Endodermal cell (in vitro differentiated cells): ENCODE results near the gene PRKG2. TPM values are rescaled to one million over a fixed set of nuclear protein-coding genes. Genes with fewer than 3 reads are reported as not detected.

Source experiments
- DNase-seq: peaks from one replicate; pipeline ENCODE4 v3.0.0-alpha.2; 2017
- H3K27ac ChIP-seq: 2 replicates; pipeline ENCODE4 v1.5.1; 2013; ENCODE audit warnings: mild to moderate bottlenecking, low read depth, low read length, moderate library complexity
- H3K27me3 ChIP-seq: 2 replicates; pipeline ENCODE4 v1.6.1; 2013; ENCODE audit warnings: mild to moderate bottlenecking, low read length, moderate library complexity; ENCODE audit not compliant: insufficient read depth, control insufficient read depth, poor library complexity, severe bottlenecking
- H3K36me3 ChIP-seq: 2 replicates; pipeline ENCODE4 v1.7.0; 2013; ENCODE audit warnings: mild to moderate bottlenecking, low read length, moderate library complexity; ENCODE audit not compliant: control insufficient read depth, insufficient read depth
- H3K4me1 ChIP-seq: one replicate; pipeline ENCODE4 v1.7.0; 2013; ENCODE audit warnings: low read length; ENCODE audit not compliant: control insufficient read depth, insufficient read depth
- H3K4me3 ChIP-seq: 2 replicates; pipeline ENCODE4 v1.5.1; 2013; ENCODE audit warnings: mild to moderate bottlenecking, low read length, moderate library complexity
- H3K9ac ChIP-seq: 2 replicates; pipeline ENCODE4 v1.6.1; 2013; ENCODE audit warnings: mild to moderate bottlenecking, low read length, moderate library complexity; ENCODE audit not compliant: poor library complexity, severe bottlenecking; ENCODE audit errors: extremely low read depth
- H3K9me3 ChIP-seq: 2 replicates; pipeline ENCODE4 v1.6.1; 2013; ENCODE audit warnings: mild to moderate bottlenecking, low read length, moderate library complexity; ENCODE audit not compliant: control insufficient read depth
- H3K27ac Mint-ChIP-seq: 2 replicates; pipeline ENCODE4 v1.8.0; 2020; ENCODE audit warnings: mixed read lengths
- H3K27me3 Mint-ChIP-seq: 2 replicates; pipeline ENCODE4 v1.8.0; 2021; ENCODE audit warnings: mild to moderate bottlenecking, mixed read lengths; ENCODE audit not compliant: insufficient read depth
- H3K36me3 Mint-ChIP-seq: 2 replicates; pipeline ENCODE4 v1.8.0; 2020; ENCODE audit warnings: low read depth, mixed read lengths
- H3K4me1 Mint-ChIP-seq: 2 replicates; pipeline ENCODE4 v1.8.0; 2020; ENCODE audit warnings: mixed read lengths
- H3K4me3 Mint-ChIP-seq: 2 replicates; pipeline ENCODE4 v1.8.0; 2020; ENCODE audit warnings: mild to moderate bottlenecking, moderate library complexity, mixed read lengths
- H3K9me3 Mint-ChIP-seq: 2 replicates; pipeline ENCODE4 v1.8.0; 2020; ENCODE audit warnings: mild to moderate bottlenecking, mixed read lengths
- CTCF ChIP-seq: fragments of 200-600 bp; sonication (generic); conservative IDR thresholded peaks from 2 replicates; pipeline ENCODE4 v1.5.0; 2021; ENCODE audit warnings: antibody characterized with exemption, mild to moderate bottlenecking
- WGBS, 2 experiments: methylation state at CpG; one replicate each; pipeline versions ENCODE4 v1.1.5 to v1.1.7; 2013; ENCODE audit warnings: missing lambda C conversion rate in 2 of 2, mixed read lengths in 1 of 2; ENCODE audit not compliant: insufficient coverage in 1 of 2, insufficient read length in 1 of 2; 5-methylcytosine and 5-hydroxymethylcytosine counted together
- total RNA-seq, 2 donors: library from RNA; stranded (reverse); fragmentation: NEBNext Ultra II Directional in 1 of 2; extraction: Animal tissue kit (Norgen Biotek cat#: 25700) in 1 of 2; gene quantifications; 2 replicates in 1 of 2; 3 replicates in 1 of 2; pipeline ENCODE4 v1.2.1, GENCODE V29; 2021

PRKG2 gene
- total RNA-seq, 2 donors from 2014 or later: 1.3 to 2.4 TPM

GRCh38 chr4:81131563-81131962, 83.5 kb downstream of the PRKG2 start:
- Mint-ChIP-seq H3K4me1 (peaks cover 7% of the 10 kb centered on the region), H3K9me3 (peaks cover 9% of the 10 kb centered on the region), H3K27ac (no peak overlapping the region), H3K4me3 (no peak overlapping the region), H3K27me3 (no peaks in the 10 kb centered on the region), H3K36me3 (peaks cover 13% of the 10 kb centered on the region)
- no peaks in the 10 kb centered on the region for H3K9me3 ChIP-seq
- H3K27ac ChIP-seq: no peak overlapping the region
- WGBS, 2 experiments: 93% methylated on average over 2 of the region's 2 CpGs; no CpG with 5 or more reads in 1 of the 2 experiments
- no peaks in the 10 kb centered on the region for H3K4me1 ChIP-seq
- H3K27me3 ChIP-seq: no peaks in the 10 kb centered on the region
- TF ChIP-seq CTCF: no peak
- H3K36me3 ChIP-seq: no peaks in the 10 kb centered on the region
- H3K4me3 ChIP-seq: no peak overlapping the region
- no peak overlapping the region for H3K9ac ChIP-seq
- DNase-seq: no peak

- no peaks in the 10 kb centered on the region for H3K27me3 ChIP-seq
- H3K36me3 ChIP-seq: no peaks in the 10 kb centered on the region
- Mint-ChIP-seq H3K9me3 (peaks cover 12% of the 10 kb centered on the region), H3K27ac (peak overlapping the region; percentile 21), H3K4me3 (no peak overlapping the region), H3K36me3 (peaks cover 13% of the 10 kb centered on the region), H3K4me1 (peaks cover 7% of the 10 kb centered on the region), H3K27me3 (no peaks in the 10 kb centered on the region)
- no peak for TF ChIP-seq CTCF
- no peak overlapping the region for H3K27ac ChIP-seq
- no peaks in the 10 kb centered on the region for H3K9me3 ChIP-seq
- H3K4me1 ChIP-seq: no peaks in the 10 kb centered on the region
- no peak for DNase-seq
- no peak overlapping the region for H3K4me3 ChIP-seq
- no peak overlapping the region for H3K9ac ChIP-seq
- 80 to 87% methylated on average over 1 to 4 of the region's 4 CpGs for WGBS, 2 experiments
Observed at GRCh38 chr4:81131066-81131465, 84.0 kb downstream of the PRKG2 start.

- H3K27me3 Mint-ChIP-seq: no peaks in the 10 kb centered on the region
- no peaks in the 10 kb centered on the region for H3K27me3 ChIP-seq
- 61 to 68% methylated on average over 7 of the region's 7 CpGs for whole genome bisulfite sequencing, 2 experiments
- H3K27ac ChIP-seq: no peak overlapping the region
- no peak overlapping the region for H3K4me3 Mint-ChIP-seq
- H3K27ac Mint-ChIP-seq: peak overlapping the region; percentile 21
- H3K4me1 ChIP-seq: no peaks in the 10 kb centered on the region
- H3K9me3 Mint-ChIP-seq: peaks cover 12% of the 10 kb centered on the region
- no peak overlapping the region for H3K4me3 ChIP-seq
- no peaks in the 10 kb centered on the region for H3K36me3 ChIP-seq
- no peak overlapping the region for H3K9ac ChIP-seq
- H3K9me3 ChIP-seq: no peaks in the 10 kb centered on the region
- peak; percentile 56 for DNase-seq
- H3K36me3 Mint-ChIP-seq: peaks cover 13% of the 10 kb centered on the region
- no peak for TF ChIP-seq CTCF
- peaks cover 7% of the 10 kb centered on the region for H3K4me1 Mint-ChIP-seq
Observed at GRCh38 chr4:81130569-81130968, 84.5 kb downstream of the PRKG2 start.
